ENCODE measurements around the gene DMPK. TPM values are rescaled to one million over a fixed set of nuclear protein-coding genes. Genes with fewer than 3 reads are reported as not detected.
A peak's percentile ranks its signal among the peaks of the same experiment; 100 is the strongest.

Gene DMPK
- total RNA-seq, 4 donors from 2014 or later = 19.1 to 237 (median 69.2) TPM

DNA sequence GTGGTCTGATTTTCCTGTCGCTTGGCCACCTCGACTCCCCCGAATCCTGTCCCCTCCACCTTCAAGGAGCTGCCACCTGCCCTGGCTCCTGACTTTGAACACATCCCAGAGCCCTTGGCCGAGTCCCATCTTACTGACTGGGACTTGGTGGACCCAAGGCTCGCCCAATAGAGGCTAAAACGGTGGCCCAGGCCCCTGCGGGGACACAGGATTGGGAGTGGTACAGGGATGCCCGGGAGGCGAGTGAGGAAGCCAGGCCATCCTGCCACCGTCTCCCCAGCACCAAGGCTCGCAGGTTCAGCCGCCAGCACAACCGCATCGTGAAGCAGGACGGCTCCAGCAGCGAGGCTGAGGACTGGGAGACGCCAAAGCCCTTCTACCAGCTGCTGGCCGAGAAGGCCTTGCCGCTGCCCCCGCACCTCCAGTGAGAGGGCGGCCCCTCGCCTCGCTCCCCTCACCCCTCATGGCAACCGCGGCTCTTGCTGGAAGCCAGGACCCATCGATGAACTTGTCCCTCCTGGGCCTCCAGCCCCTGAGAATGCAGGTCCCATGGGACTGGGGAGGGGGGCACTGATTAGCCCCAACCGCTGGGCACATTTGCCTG lies 18.5 kb downstream of the DMPK start:
- no peak for DNase-seq
- H3K27ac ChIP-seq = peak overlapping the region in 3 of 4 donors; percentile 92 to 98 (median 96)
- in situ Hi-C loops (cut with MboI; ENCODE audit: low pct_ligation_motif_present in 1 of 4, low pct_unique_long_range_greater_than_20kb in 1 of 4, low sequenced_read_pairs in 3 of 4) (no loop called here), intact Hi-C loops (cut with DNase I; ENCODE audit: low total_unique reads) (loop anchor here (10.0 kb wide), 1 partner anchor 49 kb away; no protein-coding TSS in a partner anchor)
- WGBS, 2 donors (ENCODE audit: low coverage in 1 of 2) = 62% methylated on average over 24 of the region's 27 CpGs; no CpG with 5 or more reads in 1 of the 2 donors
- no peaks in the 10 kb centered on the region for H3K36me3 ChIP-seq
- H3K4me3 ChIP-seq = no peak overlapping the region
- peaks cover 15 to 42% (median 28%) of the 10 kb centered on the region in 4 donors for H3K4me1 ChIP-seq
- H3K9me3 ChIP-seq = no peaks in the 10 kb centered on the region
- TF ChIP-seq EP300 (IDR thresholded peaks at IDR 0.05; ENCODE audit: low read depth) = no peak
- no peaks in the 10 kb centered on the region for H3K27me3 ChIP-seq

DNA sequence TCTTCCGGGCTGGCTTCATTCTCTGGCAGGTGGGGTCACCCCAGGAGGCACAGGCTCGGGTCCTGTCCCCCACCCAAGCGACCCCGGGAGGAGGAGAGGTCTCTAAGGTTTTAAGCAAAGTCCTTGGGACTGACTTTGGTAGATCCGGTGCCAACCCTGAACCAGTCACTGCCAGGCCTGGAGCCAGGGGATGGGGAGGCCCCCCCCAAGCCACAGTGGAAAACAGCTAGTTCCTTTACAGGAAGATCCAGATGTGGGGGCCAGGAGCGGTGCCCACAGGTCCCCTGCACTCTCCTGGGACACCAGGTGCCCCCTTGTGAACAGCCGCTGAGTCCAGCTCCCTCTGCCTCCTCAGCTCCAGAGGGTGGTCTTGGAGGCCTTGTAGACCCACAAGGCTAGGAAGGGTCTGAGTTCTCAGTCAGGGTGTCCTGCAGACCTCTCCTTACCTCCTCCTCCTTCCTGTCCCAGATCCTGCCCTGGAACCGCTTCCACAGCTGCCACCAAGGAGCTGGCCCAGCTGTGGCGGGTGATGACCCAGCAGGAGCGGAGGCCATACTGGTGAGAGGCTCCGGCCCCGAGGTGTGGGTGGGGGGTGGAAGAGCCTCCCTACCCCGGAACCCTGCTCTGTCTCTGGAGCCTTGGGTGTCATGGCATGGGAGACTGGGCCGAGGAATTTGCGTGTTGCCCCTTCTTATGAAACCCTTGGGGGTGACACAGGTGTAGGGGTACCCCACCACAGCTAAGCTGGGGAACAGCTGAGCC lies 19.2 kb downstream of the DMPK start:
- 82% methylated on average over 15 of the region's 15 CpGs; no CpG with 5 or more reads in 1 of the 2 donors for WGBS, 2 donors (ENCODE audit: low coverage in 1 of 2)
- no peaks in the 10 kb centered on the region for H3K27me3 ChIP-seq
- TF ChIP-seq POLR2A (IDR thresholded peaks at IDR 0.05) = no peak
- intact Hi-C loops (cut with DNase I; ENCODE audit: low total_unique reads) = loop anchor here (10.0 kb wide), 1 partner anchor 48 kb away; no protein-coding TSS in a partner anchor
- no peak overlapping the region for H3K4me3 ChIP-seq
- in situ Hi-C loops (cut with MboI; ENCODE audit: low pct_ligation_motif_present in 1 of 4, low pct_unique_long_range_greater_than_20kb in 1 of 4, low sequenced_read_pairs in 3 of 4) = no loop called here
- no peaks in the 10 kb centered on the region for H3K9me3 ChIP-seq
- no peaks in the 10 kb centered on the region for H3K36me3 ChIP-seq
- peaks cover 15 to 42% (median 28%) of the 10 kb centered on the region in 4 donors for H3K4me1 ChIP-seq
- H3K27ac ChIP-seq = peak overlapping the region in 1 of 4 donors; percentile 98
- DNase-seq = no peak

- no peak for TF ChIP-seq POLR2A (IDR thresholded peaks at IDR 0.05)
- TF ChIP-seq EP300 (IDR thresholded peaks at IDR 0.05; ENCODE audit: low read depth) = no peak
- TF ChIP-seq, protein P1, sequence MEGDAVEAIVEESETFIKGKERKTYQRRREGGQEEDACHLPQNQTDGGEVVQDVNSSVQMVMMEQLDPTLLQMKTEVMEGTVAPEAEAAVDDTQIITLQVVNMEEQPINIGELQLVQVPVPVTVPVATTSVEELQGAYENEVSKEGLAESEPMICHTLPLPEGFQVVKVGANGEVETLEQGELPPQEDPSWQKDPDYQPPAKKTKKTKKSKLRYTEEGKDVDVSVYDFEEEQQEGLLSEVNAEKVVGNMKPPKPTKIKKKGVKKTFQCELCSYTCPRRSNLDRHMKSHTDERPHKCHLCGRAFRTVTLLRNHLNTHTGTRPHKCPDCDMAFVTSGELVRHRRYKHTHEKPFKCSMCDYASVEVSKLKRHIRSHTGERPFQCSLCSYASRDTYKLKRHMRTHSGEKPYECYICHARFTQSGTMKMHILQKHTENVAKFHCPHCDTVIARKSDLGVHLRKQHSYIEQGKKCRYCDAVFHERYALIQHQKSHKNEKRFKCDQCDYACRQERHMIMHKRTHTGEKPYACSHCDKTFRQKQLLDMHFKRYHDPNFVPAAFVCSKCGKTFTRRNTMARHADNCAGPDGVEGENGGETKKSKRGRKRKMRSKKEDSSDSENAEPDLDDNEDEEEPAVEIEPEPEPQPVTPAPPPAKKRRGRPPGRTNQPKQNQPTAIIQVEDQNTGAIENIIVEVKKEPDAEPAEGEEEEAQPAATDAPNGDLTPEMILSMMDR (IDR thresholded peaks at IDR 0.05) = no peak
- Histone ChIP-seq H3K4me1 (peaks cover 10 to 32% (median 25%) of the 10 kb centered on the region in 4 donors), H3K27ac (no peak overlapping the region), H3K4me3 (no peak overlapping the region), H3K27me3 (no peaks in the 10 kb centered on the region), H3K36me3 (no peaks in the 10 kb centered on the region), H3K9me3 (no peaks in the 10 kb centered on the region)
- DNase-seq = no peak
- in situ Hi-C loops (cut with MboI; ENCODE audit: low pct_ligation_motif_present in 1 of 4, low pct_unique_long_range_greater_than_20kb in 1 of 4, low sequenced_read_pairs in 3 of 4) (no loop called here), intact Hi-C loops (cut with DNase I; ENCODE audit: low total_unique reads) (loop anchor here (10.0 kb wide), 1 partner anchor 47 kb away; no protein-coding TSS in a partner anchor)
- WGBS, 2 donors (ENCODE audit: low coverage in 1 of 2) = 83% methylated on average over 17 of the region's 17 CpGs; no CpG with 5 or more reads in 1 of the 2 donors
Measured at GRCh38 chr19:45761714-45762113, 20.6 kb downstream of the DMPK start.

DNA sequence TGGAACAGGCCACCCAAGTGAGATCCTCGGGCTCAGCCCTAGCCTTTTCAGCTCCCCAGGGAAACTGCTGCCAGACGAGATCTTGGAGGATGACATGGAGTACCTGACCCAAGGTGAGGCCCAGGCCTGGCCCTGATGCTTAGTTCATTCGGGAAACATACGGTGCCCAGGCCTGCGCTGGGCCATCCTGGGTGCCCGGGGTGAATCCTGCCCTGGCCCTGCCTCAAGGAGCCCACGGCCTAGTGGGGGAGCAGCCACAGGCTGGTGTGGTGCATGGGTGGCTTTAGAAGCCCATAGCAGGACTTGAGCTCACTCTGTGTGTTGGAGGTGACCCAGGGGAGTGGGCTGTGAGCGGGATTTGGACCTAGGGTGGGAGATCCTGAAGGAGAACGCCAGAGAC lies 23.4 kb downstream of the DMPK start:
- 84% methylated on average over 8 of the region's 9 CpGs; no CpG with 5 or more reads in 1 of the 2 donors for WGBS, 2 donors (ENCODE audit: low coverage in 1 of 2)
- Histone ChIP-seq H3K27me3 (no peaks in the 10 kb centered on the region), H3K27ac (no peak overlapping the region), H3K9me3 (no peaks in the 10 kb centered on the region), H3K4me3 (no peak overlapping the region), H3K36me3 (no peaks in the 10 kb centered on the region), H3K4me1 (peaks cover 0 to 4% (median 2%) of the 10 kb centered on the region in 4 donors)
- TF ChIP-seq, protein P1 (IDR thresholded peaks at IDR 0.05) = no peak
- no peak for TF ChIP-seq EP300 (IDR thresholded peaks at IDR 0.05; ENCODE audit: low read depth)
- TF ChIP-seq POLR2A (IDR thresholded peaks at IDR 0.05) = no peak
- TF ChIP-seq POLR2AphosphoS5 (IDR thresholded peaks at IDR 0.05) = no peak
- in situ Hi-C loops (cut with MboI; ENCODE audit: low pct_ligation_motif_present in 1 of 4, low pct_unique_long_range_greater_than_20kb in 1 of 4, low sequenced_read_pairs in 3 of 4) (no loop called here), intact Hi-C loops (cut with DNase I; ENCODE audit: low total_unique reads) (no loop called here)
- no peak for DNase-seq

DNA sequence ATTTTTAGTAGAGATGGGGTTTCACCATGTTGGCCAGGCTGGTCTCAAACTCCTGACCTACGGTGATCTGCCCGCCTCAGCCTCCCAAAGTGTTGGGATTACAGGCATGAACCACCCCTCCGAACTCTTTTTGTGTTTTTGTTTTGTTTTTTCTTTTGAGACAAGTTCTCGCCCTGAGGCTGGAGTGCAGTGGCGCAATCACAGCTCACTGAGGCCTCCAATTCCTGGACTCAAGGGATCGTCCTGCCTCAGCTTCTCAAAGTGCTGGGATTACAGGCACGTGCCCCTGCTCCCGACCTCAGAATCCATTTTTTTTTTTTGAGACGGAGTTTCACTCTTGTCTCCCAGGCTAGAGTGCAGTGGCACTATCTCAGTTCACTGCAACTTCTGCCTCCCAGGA lies 24.6 kb downstream of the DMPK start:
- Histone ChIP-seq H3K27ac (no peak overlapping the region), H3K9me3 (no peaks in the 10 kb centered on the region), H3K4me3 (no peak overlapping the region), H3K27me3 (no peaks in the 10 kb centered on the region), H3K4me1 (no peaks in the 10 kb centered on the region), H3K36me3 (no peaks in the 10 kb centered on the region)
- in situ Hi-C loops (cut with MboI; ENCODE audit: low pct_ligation_motif_present in 1 of 4, low pct_unique_long_range_greater_than_20kb in 1 of 4, low sequenced_read_pairs in 3 of 4) (no loop called here), intact Hi-C loops (cut with DNase I; ENCODE audit: low total_unique reads) (no loop called here)
- TF ChIP-seq, protein P1 (IDR thresholded peaks at IDR 0.05) = no peak
- TF ChIP-seq EP300 (IDR thresholded peaks at IDR 0.05; ENCODE audit: low read depth) = no peak
- TF ChIP-seq POLR2A (IDR thresholded peaks at IDR 0.05) = no peak
- TF ChIP-seq POLR2AphosphoS5 (IDR thresholded peaks at IDR 0.05) = no peak
- no peak for DNase-seq
- 85 to 100% methylated on average over 4 to 9 of the region's 9 CpGs for whole genome bisulfite sequencing, 2 donors (ENCODE audit: low coverage in 1 of 2)

Data from transverse colon (tissue), 4 donors.